NK-92 (cell line): ENCODE data around the gene PCCA.

Experiments used
- DNase-seq: peaks from one replicate; lab custom pipeline; 2025; ENCODE audit not compliant: unreplicated experiment; lab: John Stamatoyannopoulos, UW

Gene PCCA

GRCh38 chr13:100397627-100398026 lies 308.7 kb downstream of the PCCA start:
- no peak for DNase-seq

- DNase-seq = no peak
Measured at GRCh38 chr13:100398360-100398759, 309.5 kb downstream of the PCCA start.

- DNase-seq = no peak
Measured at GRCh38 chr13:100399455-100399854, 310.6 kb downstream of the PCCA start.

GRCh38 chr13:100403675-100404074 lies 314.8 kb downstream of the PCCA start:
- DNase-seq = no peak

- no peak for DNase-seq
Measured at GRCh38 chr13:100409132-100409531, 320.2 kb downstream of the PCCA start.

- DNase-seq = no peak
Measured at GRCh38 chr13:100423375-100423774, 334.5 kb downstream of the PCCA start.

- DNase-seq = no peak
Measured at GRCh38 chr13:100428986-100429385, 340.1 kb downstream of the PCCA start.

GRCh38 chr13:100432611-100433010 lies 343.7 kb downstream of the PCCA start:
- DNase-seq = no peak

GRCh38 chr13:100433475-100433874 lies 344.6 kb downstream of the PCCA start:
- no peak for DNase-seq

GRCh38 chr13:100434010-100434763 lies 345.3 kb downstream of the PCCA start:
- no peak for DNase-seq

- no peak for DNase-seq
Measured at GRCh38 chr13:100436099-100436498, 347.2 kb downstream of the PCCA start.

GRCh38 chr13:100438059-100438788 lies 349.3 kb downstream of the PCCA start:
- DNase-seq = no peak

GRCh38 chr13:100439247-100439970 lies 350.5 kb downstream of the PCCA start:
- DNase-seq = no peak

GRCh38 chr13:100440751-100441425 lies 352.0 kb downstream of the PCCA start:
- DNase-seq = no peak

- no peak for DNase-seq
Measured at GRCh38 chr13:100442095-100442832, 353.4 kb downstream of the PCCA start.

- no peak for DNase-seq
Measured at GRCh38 chr13:100443278-100443997, 354.5 kb downstream of the PCCA start.

- no peak for DNase-seq
Measured at GRCh38 chr13:100443998-100444328, 355.1 kb downstream of the PCCA start.

- no peak for DNase-seq
Measured at GRCh38 chr13:100447831-100448230, 358.9 kb downstream of the PCCA start.

GRCh38 chr13:100451923-100452322 lies 363.0 kb downstream of the PCCA start:
- no peak for DNase-seq

GRCh38 chr13:100454876-100455275 lies 366.0 kb downstream of the PCCA start:
- DNase-seq = no peak
